ENCODE results near the gene NADK. TPM values are rescaled to one million over a fixed set of nuclear protein-coding genes. Genes with fewer than 3 reads are reported as not detected.

Gene NADK
- total and polyA plus RNA-seq, 2 of the 13 experiments (the other 11 are each of a cell fraction or from before 2014, with no cell fraction given), result 56.6 to 60.1 TPM

DNA sequence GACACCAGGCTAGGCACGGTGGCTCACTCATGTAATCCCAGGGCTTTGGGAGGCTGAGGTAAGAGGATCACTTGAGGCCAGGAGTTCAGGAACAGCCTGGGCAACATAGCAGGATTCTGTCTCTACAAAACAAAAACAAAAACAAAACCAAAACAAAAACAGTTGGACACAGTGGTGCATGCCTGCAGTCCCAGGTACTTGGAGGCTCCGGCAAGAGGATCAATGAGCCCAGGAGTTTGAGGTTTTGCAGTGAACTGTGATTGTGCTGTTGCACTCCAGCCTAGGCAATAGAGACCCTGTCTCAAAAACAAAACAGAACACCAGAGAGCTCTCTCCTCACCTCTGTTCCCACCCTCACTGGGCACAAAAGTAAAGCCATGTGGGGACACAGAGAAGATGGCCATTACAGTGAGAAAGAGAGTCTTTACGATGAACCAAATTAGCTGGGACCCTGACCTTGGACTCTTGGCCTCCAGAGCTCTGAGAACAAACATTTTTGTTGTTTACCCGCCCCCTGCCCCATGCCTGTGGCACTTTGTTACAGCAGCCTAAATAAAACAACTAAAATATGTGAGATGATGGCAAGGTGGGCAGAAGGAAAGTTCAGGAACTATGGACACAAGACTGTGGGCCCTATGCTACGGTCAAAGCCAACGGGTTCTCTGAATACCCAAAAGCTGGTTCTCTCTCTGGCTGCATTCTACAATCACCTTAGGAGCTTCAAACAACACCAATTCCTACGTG is 9.8 kb downstream of the NADK start (continued):
- TF ChIP-seq RFX3 (CRISPR knock-in tag; IDR thresholded peaks at IDR 0.05) (no peak), ZNF460 (CRISPR knock-in tag; IDR thresholded peaks at IDR 0.05; ENCODE audit: borderline replicate concordance) (no peak), ZZZ3 (CRISPR knock-in tag; IDR thresholded peaks at IDR 0.05; ENCODE audit: borderline replicate concordance) (no peak), PAX8 (CRISPR knock-in tag; IDR thresholded peaks at IDR 0.05; ENCODE audit: borderline replicate concordance) (no peak), ZNF792 (CRISPR knock-in tag; IDR thresholded peaks at IDR 0.05) (no peak), HOXA5 (CRISPR knock-in tag; IDR thresholded peaks at IDR 0.05) (0 out of 2 replicates have a peak, but pooled peaks have one; percentile 24), ZNF263 (CRISPR knock-in tag; IDR thresholded peaks at IDR 0.05) (no peak), ZNF331 (CRISPR knock-in tag; IDR thresholded peaks at IDR 0.05) (peak; percentile 54; the same call in 1 of the 2 replicates), ZKSCAN1 (IDR thresholded peaks at IDR 0.05; ENCODE audit: low read length) (no peak), PHF5A (CRISPR knock-in tag; IDR thresholded peaks at IDR 0.05; ENCODE audit: low read depth, unreplicated experiment) (no peak), ZNF552 (CRISPR knock-in tag; IDR thresholded peaks at IDR 0.05; ENCODE audit: borderline replicate concordance) (no peak), ZFP82 (CRISPR knock-in tag; IDR thresholded peaks at IDR 0.05; ENCODE audit: borderline replicate concordance) (no peak), NR1H2 (CRISPR knock-in tag; IDR thresholded peaks at IDR 0.05; ENCODE audit: borderline replicate concordance, low read depth) (no peak), MATR3 (CRISPR knock-in tag; IDR thresholded peaks at IDR 0.05) (no peak), SSRP1 (CRISPR knock-in tag; IDR thresholded peaks at IDR 0.05) (0 out of 2 replicates have a peak, but pooled peaks have one; percentile 40), SETDB1 (CRISPR knock-in tag; IDR thresholded peaks at IDR 0.05; ENCODE audit: borderline replicate concordance) (no peak), RXRB (CRISPR knock-in tag; IDR thresholded peaks at IDR 0.05; ENCODE audit: borderline replicate concordance) (peak; percentile 67), MAFF (IDR thresholded peaks at IDR 0.05; ENCODE audit: low read depth, low read length) (no peak), HDAC1 (CRISPR knock-in tag; IDR thresholded peaks at IDR 0.05) (no peak), HOXA9 (CRISPR knock-in tag; IDR thresholded peaks at IDR 0.05; ENCODE audit: borderline replicate concordance) (no peak)
- TF ChIP-seq, protein P1, sequence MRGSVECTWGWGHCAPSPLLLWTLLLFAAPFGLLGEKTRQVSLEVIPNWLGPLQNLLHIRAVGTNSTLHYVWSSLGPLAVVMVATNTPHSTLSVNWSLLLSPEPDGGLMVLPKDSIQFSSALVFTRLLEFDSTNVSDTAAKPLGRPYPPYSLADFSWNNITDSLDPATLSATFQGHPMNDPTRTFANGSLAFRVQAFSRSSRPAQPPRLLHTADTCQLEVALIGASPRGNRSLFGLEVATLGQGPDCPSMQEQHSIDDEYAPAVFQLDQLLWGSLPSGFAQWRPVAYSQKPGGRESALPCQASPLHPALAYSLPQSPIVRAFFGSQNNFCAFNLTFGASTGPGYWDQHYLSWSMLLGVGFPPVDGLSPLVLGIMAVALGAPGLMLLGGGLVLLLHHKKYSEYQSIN (CRISPR knock-in tag; IDR thresholded peaks at IDR 0.05; ENCODE audit: borderline replicate concordance), result no peak
- TF ChIP-seq, protein P2, sequence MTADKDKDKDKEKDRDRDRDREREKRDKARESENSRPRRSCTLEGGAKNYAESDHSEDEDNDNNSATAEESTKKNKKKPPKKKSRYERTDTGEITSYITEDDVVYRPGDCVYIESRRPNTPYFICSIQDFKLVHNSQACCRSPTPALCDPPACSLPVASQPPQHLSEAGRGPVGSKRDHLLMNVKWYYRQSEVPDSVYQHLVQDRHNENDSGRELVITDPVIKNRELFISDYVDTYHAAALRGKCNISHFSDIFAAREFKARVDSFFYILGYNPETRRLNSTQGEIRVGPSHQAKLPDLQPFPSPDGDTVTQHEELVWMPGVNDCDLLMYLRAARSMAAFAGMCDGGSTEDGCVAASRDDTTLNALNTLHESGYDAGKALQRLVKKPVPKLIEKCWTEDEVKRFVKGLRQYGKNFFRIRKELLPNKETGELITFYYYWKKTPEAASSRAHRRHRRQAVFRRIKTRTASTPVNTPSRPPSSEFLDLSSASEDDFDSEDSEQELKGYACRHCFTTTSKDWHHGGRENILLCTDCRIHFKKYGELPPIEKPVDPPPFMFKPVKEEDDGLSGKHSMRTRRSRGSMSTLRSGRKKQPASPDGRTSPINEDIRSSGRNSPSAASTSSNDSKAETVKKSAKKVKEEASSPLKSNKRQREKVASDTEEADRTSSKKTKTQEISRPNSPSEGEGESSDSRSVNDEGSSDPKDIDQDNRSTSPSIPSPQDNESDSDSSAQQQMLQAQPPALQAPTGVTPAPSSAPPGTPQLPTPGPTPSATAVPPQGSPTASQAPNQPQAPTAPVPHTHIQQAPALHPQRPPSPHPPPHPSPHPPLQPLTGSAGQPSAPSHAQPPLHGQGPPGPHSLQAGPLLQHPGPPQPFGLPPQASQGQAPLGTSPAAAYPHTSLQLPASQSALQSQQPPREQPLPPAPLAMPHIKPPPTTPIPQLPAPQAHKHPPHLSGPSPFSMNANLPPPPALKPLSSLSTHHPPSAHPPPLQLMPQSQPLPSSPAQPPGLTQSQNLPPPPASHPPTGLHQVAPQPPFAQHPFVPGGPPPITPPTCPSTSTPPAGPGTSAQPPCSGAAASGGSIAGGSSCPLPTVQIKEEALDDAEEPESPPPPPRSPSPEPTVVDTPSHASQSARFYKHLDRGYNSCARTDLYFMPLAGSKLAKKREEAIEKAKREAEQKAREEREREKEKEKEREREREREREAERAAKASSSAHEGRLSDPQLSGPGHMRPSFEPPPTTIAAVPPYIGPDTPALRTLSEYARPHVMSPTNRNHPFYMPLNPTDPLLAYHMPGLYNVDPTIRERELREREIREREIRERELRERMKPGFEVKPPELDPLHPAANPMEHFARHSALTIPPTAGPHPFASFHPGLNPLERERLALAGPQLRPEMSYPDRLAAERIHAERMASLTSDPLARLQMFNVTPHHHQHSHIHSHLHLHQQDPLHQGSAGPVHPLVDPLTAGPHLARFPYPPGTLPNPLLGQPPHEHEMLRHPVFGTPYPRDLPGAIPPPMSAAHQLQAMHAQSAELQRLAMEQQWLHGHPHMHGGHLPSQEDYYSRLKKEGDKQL (CRISPR knock-in tag; IDR thresholded peaks at IDR 0.05; ENCODE audit: low read depth), result no peak

Data from HepG2 (cell line).